DMS 273 (cell line): Measurements from ENCODE around the gene HSD17B14.
"Not testable (repeated sequence)": the region's sequence is repeated elsewhere in the genome, so short reads cannot be mapped to it uniquely, and the experiment has no call there.

Source experiments
- DNase-seq: peaks from one replicate; lab custom pipeline; 2025; ENCODE audit not compliant: unreplicated experiment; lab: John Stamatoyannopoulos, UW

The HSD17B14 gene

GRCh38 chr19:48836089-48837017 is at the start of gene HSD17B14:
TSS of gene HSD17B14 (minus strand) at chr19:48836491. CDS start at chr19:48836411, 80 bp downstream.
- peak; percentile 45 for DNase-seq

GRCh38 chr19:48883726-48884125 is 47.4 kb upstream of the HSD17B14 start:
- DNase-seq: no peak

DNA sequence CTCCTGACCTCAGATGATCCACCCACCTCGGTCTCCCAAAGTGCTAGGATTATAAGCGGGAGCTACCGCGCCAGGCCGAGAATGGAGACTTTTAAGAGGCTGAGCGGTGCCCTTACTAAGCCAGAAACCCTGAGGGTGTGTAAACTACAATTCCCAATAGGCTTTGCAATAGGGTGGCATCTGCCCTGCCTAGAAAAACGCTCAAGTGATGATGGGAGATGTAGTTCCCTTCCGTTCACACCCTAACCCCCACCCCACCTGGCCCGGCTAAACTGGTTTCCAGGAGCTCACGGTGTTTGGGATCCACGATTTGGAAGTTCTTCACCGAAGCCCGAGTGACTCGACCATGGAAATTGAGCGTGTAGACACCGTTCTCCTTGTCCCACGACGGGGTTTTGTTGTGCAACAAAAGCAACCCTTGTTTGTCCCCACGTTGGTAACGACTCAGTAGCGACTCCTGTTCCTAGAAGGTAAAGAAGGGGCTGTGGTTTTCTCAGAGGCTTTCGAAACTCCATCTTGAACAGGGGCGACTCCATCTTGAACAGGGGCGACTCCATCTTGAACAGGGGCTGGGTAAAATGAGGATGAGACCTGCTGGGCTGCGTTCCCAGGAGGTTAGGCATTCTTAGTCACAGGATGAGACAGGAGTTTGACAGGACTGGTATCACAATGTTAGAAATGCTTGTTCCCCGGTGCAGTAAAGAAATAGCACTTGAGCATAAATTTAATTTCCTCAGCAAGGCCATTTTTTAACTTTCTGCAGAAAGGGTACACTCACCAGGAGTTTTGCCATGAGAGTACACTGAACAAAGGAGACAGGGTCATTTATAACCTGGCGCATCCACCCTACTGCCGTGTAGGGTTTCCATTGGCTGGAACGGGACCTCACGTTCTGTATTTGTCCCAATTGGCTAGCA is 45.7 kb upstream of the HSD17B14 start:
- peak; percentile 59 for DNase-seq

GRCh38 chr19:48879696-48880095 is 43.4 kb upstream of the HSD17B14 start:
- DNase-seq: not testable (repeated sequence)

DNA sequence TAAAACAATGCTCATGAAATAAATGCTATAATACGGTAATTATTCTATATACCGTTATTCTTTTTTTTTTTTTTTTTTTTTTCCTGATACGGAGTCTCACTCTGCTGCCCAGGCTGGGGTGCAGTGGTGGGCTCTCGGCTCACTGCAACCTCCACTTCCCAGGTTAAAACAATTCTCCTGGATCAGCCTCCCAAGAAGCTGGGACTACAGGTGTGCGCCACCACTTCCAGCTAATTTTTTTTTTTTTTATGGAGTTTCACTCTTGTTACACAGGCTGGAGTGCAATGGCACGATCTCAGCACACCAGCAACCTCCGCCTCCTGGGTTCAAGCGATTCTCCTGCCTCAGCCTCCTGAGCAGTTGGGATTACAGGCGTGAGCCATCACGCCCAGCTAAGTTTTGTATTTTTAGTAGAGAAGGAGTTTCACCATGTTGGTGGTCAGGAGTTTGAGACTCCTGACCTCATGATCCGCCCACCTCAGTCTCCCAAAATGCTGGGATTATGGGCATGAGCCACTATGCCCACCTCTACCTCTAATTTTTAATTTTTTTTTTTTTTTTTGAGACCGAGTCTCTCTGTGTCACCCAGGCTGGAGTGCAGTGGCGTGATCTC is 42.8 kb upstream of the HSD17B14 start:
- no peak for DNase-seq

DNA sequence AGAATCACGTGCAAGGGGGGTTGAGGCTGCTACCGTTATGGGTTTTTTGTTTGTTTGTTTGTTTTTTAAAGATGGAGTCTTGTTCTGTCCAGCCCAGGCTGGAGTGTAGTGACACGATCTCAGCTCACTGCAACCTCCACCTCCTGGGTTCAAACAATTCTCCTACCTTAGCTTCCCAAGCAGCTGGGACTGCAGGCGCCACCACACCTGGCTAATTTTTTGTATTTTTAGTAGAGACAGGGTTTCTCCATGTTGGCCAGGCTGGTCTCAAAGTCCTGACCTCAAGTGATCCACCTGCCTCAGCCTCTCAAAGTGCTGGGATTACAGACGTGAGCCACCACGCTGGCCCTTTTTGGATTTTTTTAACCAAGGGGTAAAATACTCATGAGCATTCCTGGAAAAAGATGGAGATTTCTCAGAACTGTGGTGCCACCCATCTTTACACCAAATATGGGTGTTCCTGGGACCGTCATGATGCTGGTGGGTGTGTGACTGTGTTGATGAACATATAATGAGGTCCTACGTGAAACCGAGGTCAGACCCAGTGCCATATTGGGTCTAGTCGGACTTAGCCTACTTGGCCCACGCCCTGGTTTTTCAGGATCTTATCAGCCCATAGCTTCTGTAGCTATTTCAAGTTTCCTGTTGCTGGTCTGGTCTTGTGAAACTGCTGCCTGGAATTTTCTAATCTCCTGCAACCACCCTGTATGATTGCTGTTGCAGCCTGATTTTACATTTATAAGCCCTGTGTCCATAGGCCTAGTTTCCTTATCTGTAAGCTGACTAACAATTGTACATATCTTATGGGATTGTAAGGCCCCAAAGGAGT is 42.1 kb upstream of the HSD17B14 start:
- no peak for DNase-seq

- DNase-seq: no peak
These were observed 41.5 kb upstream of the HSD17B14 start for GRCh38 chr19:48877855-48878195.

DNA sequence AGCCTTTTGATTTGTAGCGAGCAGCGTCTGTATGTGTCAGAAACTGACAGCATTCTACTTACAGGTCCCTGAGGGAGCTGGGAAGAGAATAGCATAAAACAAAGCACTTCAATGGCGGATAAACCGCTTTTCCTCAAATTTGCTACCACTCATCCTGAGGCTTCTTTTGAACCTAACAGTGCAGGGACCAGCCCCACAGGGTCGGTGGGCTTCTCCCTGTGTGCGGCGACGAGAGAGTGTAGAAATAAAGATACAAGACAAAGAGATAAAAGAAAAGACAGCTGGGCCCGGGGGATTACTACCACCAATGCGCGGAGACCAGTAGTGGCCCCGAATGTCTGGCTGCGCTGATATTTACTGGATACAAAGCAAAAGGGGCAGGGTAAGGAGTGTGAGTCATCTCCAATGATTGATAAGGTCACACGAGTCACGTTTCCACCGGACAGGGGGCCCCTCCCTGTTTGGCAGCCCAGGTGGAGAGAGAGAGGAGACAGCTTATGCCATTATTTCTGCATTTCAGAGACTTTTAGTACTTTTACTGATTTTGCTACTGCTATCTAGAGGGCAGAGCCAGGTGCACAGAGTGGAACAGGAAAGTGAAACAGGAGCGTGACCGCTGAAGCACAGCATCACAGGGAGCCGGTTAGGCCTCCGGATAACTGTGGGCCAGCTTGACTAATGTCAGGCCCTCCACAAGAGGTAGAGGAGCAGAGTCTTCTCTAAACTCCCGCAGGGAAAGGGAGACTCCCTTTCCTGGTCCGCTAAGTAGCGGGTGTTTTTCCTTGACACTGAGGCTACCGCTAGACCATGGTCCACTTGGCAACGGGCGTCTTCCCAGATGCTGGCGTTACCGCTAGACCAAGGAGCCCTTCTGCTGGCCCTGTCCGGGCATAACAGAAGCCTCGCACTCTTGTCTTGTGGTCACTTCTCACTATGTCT is 40.0 kb upstream of the HSD17B14 start:
- DNase-seq: not testable (repeated sequence)

- DNase-seq: peak; percentile 75
These were observed 38.2 kb upstream of the HSD17B14 start for GRCh38 chr19:48874303-48875135.

DNA sequence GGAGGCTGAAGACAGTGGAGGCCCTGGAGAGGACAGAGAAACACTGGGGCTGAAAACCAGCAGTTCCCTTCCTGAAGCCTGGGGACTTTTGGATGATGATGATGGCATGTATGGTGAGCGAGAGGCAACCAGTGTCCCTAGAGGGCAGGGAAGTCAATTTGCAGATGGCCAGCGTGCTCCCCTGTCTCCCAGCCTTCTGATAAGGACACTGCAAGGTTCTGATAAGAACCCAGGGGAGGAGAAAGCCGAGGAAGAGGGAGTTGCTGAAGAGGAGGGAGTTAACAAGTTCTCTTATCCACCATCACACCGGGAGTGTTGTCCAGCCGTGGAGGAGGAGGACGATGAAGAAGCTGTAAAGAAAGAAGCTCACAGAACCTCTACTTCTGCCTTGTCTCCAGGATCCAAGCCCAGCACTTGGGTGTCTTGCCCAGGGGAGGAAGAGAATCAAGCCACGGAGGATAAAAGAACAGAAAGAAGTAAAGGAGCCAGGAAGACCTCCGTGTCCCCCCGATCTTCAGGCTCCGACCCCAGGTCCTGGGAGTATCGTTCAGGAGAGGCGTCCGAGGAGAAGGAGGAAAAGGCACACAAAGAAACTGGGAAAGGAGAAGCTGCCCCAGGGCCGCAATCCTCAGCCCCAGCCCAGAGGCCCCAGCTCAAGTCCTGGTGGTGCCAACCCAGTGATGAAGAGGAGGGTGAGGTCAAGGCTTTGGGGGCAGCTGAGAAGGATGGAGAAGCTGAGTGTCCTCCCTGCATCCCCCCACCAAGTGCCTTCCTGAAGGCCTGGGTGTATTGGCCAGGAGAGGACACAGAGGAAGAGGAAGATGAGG is 37.4 kb upstream of the HSD17B14 start:
- no peak for DNase-seq

GRCh38 chr19:48872884-48873475 is 36.7 kb upstream of the HSD17B14 start:
- peak; percentile 88 for DNase-seq

DNA sequence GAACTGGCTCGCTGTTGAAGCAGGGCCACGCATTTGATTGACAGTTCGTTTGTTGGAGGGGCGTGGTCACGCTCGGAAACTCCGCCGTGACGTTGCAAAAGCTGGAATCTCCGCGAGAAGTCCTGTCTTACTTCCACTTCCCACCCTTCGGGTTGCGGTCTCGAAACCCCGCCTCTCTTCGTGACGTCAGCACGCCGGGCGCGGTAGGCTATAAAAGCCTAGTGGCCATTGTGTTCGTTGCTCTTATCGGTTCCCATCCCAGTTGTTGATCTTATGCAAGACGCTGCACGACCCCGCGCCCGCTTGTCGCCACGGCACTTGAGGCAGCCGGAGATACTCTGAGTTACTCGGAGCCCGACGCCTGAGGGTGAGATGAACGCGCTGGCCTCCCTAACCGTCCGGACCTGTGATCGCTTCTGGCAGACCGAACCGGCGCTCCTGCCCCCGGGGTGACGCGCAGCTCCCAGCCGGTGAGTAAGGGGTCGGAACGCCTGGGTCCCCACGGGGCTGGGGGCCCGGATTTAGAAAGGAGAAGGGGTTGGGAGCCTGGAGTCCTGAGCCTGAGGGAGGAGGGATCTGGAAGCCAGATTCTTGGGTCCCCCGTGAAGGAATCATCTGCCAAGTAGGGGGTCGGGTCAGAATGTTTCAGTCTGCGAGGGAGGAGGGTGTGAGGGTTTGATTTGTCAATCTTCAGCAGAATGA is 36.0 kb upstream of the HSD17B14 start, which contains the start of gene PPP1R15A:
Gene PPP1R15A, plus strand, starts transcription at position 240 of the 702 bp plus-strand sequence. CDS start 813 bp downstream, outside the sequence.
- peak; percentile 99 for DNase-seq

GRCh38 chr19:48871471-48872181 is 35.3 kb upstream of the HSD17B14 start:
- not testable (repeated sequence) for DNase-seq

GRCh38 chr19:48870048-48870447 is 33.8 kb upstream of the HSD17B14 start:
- DNase-seq: no peak

DNA sequence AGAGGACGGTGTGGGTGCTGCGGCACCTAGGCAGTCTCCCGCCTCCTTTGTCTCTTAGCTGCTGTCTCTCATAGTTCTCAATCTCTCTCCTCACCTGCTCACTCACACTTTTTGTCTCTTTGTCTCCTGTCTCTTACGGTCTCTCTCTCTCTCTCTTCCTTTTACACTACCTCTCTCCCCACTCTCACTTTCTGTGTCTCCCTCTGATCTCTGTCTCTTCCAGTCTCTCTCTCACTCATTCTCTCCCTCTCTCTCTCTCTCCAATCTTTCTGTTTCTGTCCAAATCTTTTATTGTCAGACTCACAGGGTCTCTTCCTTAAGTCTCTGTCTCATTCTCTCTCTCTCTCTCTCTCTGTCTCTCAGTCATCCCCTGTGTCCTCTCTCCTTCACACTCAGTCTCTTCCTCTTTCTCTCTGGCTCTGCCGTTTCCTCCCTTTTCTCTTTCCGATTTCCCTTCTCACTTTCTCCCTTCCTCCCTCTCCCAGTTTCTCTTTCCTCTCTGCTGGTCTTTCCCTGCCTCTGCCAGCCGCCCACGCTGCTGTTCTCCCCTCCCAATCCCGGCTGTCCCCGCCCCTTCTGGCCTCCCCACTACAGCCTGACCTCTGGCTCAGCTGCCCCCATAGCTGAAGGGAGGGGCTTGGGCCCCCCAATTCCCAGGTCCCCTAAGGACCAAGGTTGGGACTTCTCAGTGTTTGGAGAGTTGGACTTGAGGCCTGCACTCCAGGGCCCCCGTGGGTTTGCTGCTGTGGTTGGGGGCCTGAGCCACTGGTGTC is 32.0 kb upstream of the HSD17B14 start, which contains the start of gene PLEKHA4:
Gene PLEKHA4, minus strand, starts transcription at position 504 of the 773 bp plus-strand sequence. CDS start 997 bp downstream, outside the sequence.
- DNase-seq: peak; percentile 72
